Measurements from ENCODE around the gene RAP1A.

The RAP1A gene

GRCh38 chr1:111719674-111720132 lies 100.1 kb downstream of the RAP1A start:
- H3K9me2 ChIP-seq (ENCODE audit: low read depth, low read length), result no peaks in the 10 kb centered on the region
- H3K27me3 ChIP-seq (ENCODE audit: insufficient read depth, low read length), result no peaks in the 10 kb centered on the region; the same call in 1 of the 2 replicates
- no peaks in the 10 kb centered on the region for H3K9me3 ChIP-seq (ENCODE audit: low read length)
- no peak overlapping the region for H3K9ac ChIP-seq (ENCODE audit: low read length)
- H3K36me3 ChIP-seq (ENCODE audit: insufficient read depth, low read length), result peaks cover 12% of the 10 kb centered on the region
- no peak for TF ChIP-seq EZH2 (IDR thresholded peaks at IDR 0.05; ENCODE audit: borderline replicate concordance, low read length)
- TF ChIP-seq, protein P1, sequence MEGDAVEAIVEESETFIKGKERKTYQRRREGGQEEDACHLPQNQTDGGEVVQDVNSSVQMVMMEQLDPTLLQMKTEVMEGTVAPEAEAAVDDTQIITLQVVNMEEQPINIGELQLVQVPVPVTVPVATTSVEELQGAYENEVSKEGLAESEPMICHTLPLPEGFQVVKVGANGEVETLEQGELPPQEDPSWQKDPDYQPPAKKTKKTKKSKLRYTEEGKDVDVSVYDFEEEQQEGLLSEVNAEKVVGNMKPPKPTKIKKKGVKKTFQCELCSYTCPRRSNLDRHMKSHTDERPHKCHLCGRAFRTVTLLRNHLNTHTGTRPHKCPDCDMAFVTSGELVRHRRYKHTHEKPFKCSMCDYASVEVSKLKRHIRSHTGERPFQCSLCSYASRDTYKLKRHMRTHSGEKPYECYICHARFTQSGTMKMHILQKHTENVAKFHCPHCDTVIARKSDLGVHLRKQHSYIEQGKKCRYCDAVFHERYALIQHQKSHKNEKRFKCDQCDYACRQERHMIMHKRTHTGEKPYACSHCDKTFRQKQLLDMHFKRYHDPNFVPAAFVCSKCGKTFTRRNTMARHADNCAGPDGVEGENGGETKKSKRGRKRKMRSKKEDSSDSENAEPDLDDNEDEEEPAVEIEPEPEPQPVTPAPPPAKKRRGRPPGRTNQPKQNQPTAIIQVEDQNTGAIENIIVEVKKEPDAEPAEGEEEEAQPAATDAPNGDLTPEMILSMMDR (IDR thresholded peaks at IDR 0.05; ENCODE audit: low read length), result no peak
- no peaks in the 10 kb centered on the region for H4K20me1 ChIP-seq (ENCODE audit: insufficient read depth, low read length)
- no peak overlapping the region for H3K4me3 ChIP-seq (ENCODE audit: low read depth, low read length, poor library complexity, severe bottlenecking)
- no peaks in the 10 kb centered on the region for H3K4me1 ChIP-seq (ENCODE audit: insufficient read depth, low read length, severe bottlenecking)
- no peaks in the 10 kb centered on the region for H3F3A ChIP-seq (ENCODE audit: insufficient read depth, low read length)
- H3K27ac ChIP-seq (ENCODE audit: low read depth, low read length, poor library complexity, severe bottlenecking), result no peak overlapping the region
- no peaks in the 10 kb centered on the region for H3K79me2 ChIP-seq (ENCODE audit: insufficient read depth, low read length)
- no peak overlapping the region for H2AFZ ChIP-seq (ENCODE audit: low read length)
- H3K4me2 ChIP-seq (ENCODE audit: low read length), result no peak overlapping the region

GRCh38 chr1:111720274-111720976 lies 100.8 kb downstream of the RAP1A start:
- H4K20me1 ChIP-seq (ENCODE audit: insufficient read depth, low read length), result no peaks in the 10 kb centered on the region
- no peaks in the 10 kb centered on the region for H3K9me3 ChIP-seq (ENCODE audit: low read length)
- H3K27ac ChIP-seq (ENCODE audit: low read depth, low read length, poor library complexity, severe bottlenecking), result no peak overlapping the region
- no peak overlapping the region for H3K4me3 ChIP-seq (ENCODE audit: low read depth, low read length, poor library complexity, severe bottlenecking)
- no peaks in the 10 kb centered on the region for H3K9me2 ChIP-seq (ENCODE audit: low read depth, low read length)
- H3F3A ChIP-seq (ENCODE audit: insufficient read depth, low read length), result no peaks in the 10 kb centered on the region
- H3K9ac ChIP-seq (ENCODE audit: low read length), result no peak overlapping the region
- H3K79me2 ChIP-seq (ENCODE audit: insufficient read depth, low read length), result no peaks in the 10 kb centered on the region
- H2AFZ ChIP-seq (ENCODE audit: low read length), result no peak overlapping the region
- H3K36me3 ChIP-seq (ENCODE audit: insufficient read depth, low read length), result peaks cover 12% of the 10 kb centered on the region
- H3K4me2 ChIP-seq (ENCODE audit: low read length), result no peak overlapping the region
- TF ChIP-seq, protein P1 (IDR thresholded peaks at IDR 0.05; ENCODE audit: low read length), result no peak
- TF ChIP-seq EZH2 (IDR thresholded peaks at IDR 0.05; ENCODE audit: borderline replicate concordance, low read length), result no peak
- H3K4me1 ChIP-seq (ENCODE audit: insufficient read depth, low read length, severe bottlenecking), result no peaks in the 10 kb centered on the region
- H3K27me3 ChIP-seq (ENCODE audit: insufficient read depth, low read length), result no peaks in the 10 kb centered on the region; the same call in 1 of the 2 replicates

GRCh38 chr1:111720977-111721786 lies 101.6 kb downstream of the RAP1A start:
- Histone ChIP-seq H3K4me1 (ENCODE audit: insufficient read depth, low read length, severe bottlenecking) (no peaks in the 10 kb centered on the region), H2AFZ (ENCODE audit: low read length) (no peak overlapping the region)

More at GRCh38 chr1:111720977-111721786, 101.6 kb downstream of the RAP1A start:
- H3F3A ChIP-seq (ENCODE audit: insufficient read depth, low read length), result no peaks in the 10 kb centered on the region
- H3K4me2 ChIP-seq (ENCODE audit: low read length), result no peak overlapping the region
- no peaks in the 10 kb centered on the region for H3K9me3 ChIP-seq (ENCODE audit: low read length)
- TF ChIP-seq EZH2 (IDR thresholded peaks at IDR 0.05; ENCODE audit: borderline replicate concordance, low read length), result no peak
- TF ChIP-seq, protein P1 (IDR thresholded peaks at IDR 0.05; ENCODE audit: low read length), result no peak
- H3K9ac ChIP-seq (ENCODE audit: low read length), result no peak overlapping the region
- H3K27me3 ChIP-seq (ENCODE audit: insufficient read depth, low read length), result no peaks in the 10 kb centered on the region; the same call in 1 of the 2 replicates
- H3K9me2 ChIP-seq (ENCODE audit: low read depth, low read length), result no peaks in the 10 kb centered on the region
- peaks cover 10% of the 10 kb centered on the region for H3K36me3 ChIP-seq (ENCODE audit: insufficient read depth, low read length)
- no peak overlapping the region for H3K27ac ChIP-seq (ENCODE audit: low read depth, low read length, poor library complexity, severe bottlenecking)
- no peaks in the 10 kb centered on the region for H3K79me2 ChIP-seq (ENCODE audit: insufficient read depth, low read length)
- H3K4me3 ChIP-seq (ENCODE audit: low read depth, low read length, poor library complexity, severe bottlenecking), result no peak overlapping the region
- no peaks in the 10 kb centered on the region for H4K20me1 ChIP-seq (ENCODE audit: insufficient read depth, low read length)

All from OCI-LY1 (cell line).